Stimulated activated CD4-positive, alpha-beta T cell treated with anti-CD3 and anti-CD28 coated beads, Interleukin-4, amount 100 ng/mL, for 24 hours (primary cell): ENCODE results near the gene PLOD3.

Source experiments
- DNase-seq: peaks from one replicate; pipeline ENCODE4 v3.0.0-alpha.2; 2020

PLOD3 gene

GRCh38 chr7:101177644-101178043 is 39.7 kb downstream of the PLOD3 start:
- DNase-seq: no peak

- DNase-seq: no peak
Observed at GRCh38 chr7:101175664-101176063, 41.7 kb downstream of the PLOD3 start.

GRCh38 chr7:101174322-101174854 is 43.0 kb downstream of the PLOD3 start:
- DNase-seq: no peak

GRCh38 chr7:101173752-101174244 is 43.6 kb downstream of the PLOD3 start:
- DNase-seq: peak; percentile 61

- DNase-seq: no peak
Observed at GRCh38 chr7:101172854-101173751, 44.3 kb downstream of the PLOD3 start.

- DNase-seq: no peak
Observed at GRCh38 chr7:101172005-101172853, 45.2 kb downstream of the PLOD3 start.

GRCh38 chr7:101171442-101171837 is 45.9 kb downstream of the PLOD3 start:
- no peak for DNase-seq

GRCh38 chr7:101170617-101171441 is 46.6 kb downstream of the PLOD3 start:
- DNase-seq: no peak

- DNase-seq: peak; percentile 80
Observed at GRCh38 chr7:101169838-101170551, 47.4 kb downstream of the PLOD3 start.

GRCh38 chr7:101169110-101169837 is 48.1 kb downstream of the PLOD3 start:
- no peak for DNase-seq

GRCh38 chr7:101168412-101169049 is 48.9 kb downstream of the PLOD3 start:
- DNase-seq: no peak

GRCh38 chr7:101167645-101168411 is 49.6 kb downstream of the PLOD3 start:
- no peak for DNase-seq

- DNase-seq: no peak
Observed at GRCh38 chr7:101166909-101167644, 50.3 kb downstream of the PLOD3 start.

- DNase-seq: no peak
Observed at GRCh38 chr7:101166648-101166908, 50.8 kb downstream of the PLOD3 start.

- no peak for DNase-seq
Observed at GRCh38 chr7:101165958-101166647, 51.3 kb downstream of the PLOD3 start.

- DNase-seq: peak; percentile 90
Observed at GRCh38 chr7:101165075-101165957, 52.1 kb downstream of the PLOD3 start, which contains the start of gene VGF. VGF (minus strand) TSS chr7:101165569; CDS start chr7:101164843, 726 bp downstream.

GRCh38 chr7:101164071-101164840 is 53.1 kb downstream of the PLOD3 start:
- DNase-seq: no peak
